GM12891 (cell line): Measurements from ENCODE around the gene MISP.

ENCODE experiments used
- PAX5 ChIP-seq: IDR thresholded peaks from 2 replicates; pipeline ENCODE4 v1.6.1; 2011; ENCODE audit warnings: low read length, moderate library complexity, mild to moderate bottlenecking; ENCODE audit not compliant: insufficient read depth, severe bottlenecking
- POLR2A ChIP-seq: IDR thresholded peaks from 2 replicates; pipeline ENCODE4 v1.6.1; 2011; ENCODE audit warnings: low read depth, low read length, control low read depth
- POLR2AphosphoS5 ChIP-seq: IDR thresholded peaks from 2 replicates; pipeline ENCODE4 v1.6.1; 2011; ENCODE audit warnings: low read depth, low read length, control low read depth
- POU2F2 ChIP-seq: IDR thresholded peaks from 2 replicates; pipeline ENCODE4 v1.6.1; 2011; ENCODE audit warnings: low read depth, mild to moderate bottlenecking, control low read depth, low read length, moderate library complexity
- SPI1 ChIP-seq: IDR thresholded peaks from 2 replicates; pipeline ENCODE4 v1.6.1; 2011; ENCODE audit warnings: low read depth, low read length, control low read depth
- TAF1 ChIP-seq: IDR thresholded peaks from 2 replicates; pipeline ENCODE4 v1.6.1; 2011; ENCODE audit warnings: low read depth, low read length, control low read depth

- TF ChIP-seq POLR2A, result no peak
- no peak for TF ChIP-seq POLR2AphosphoS5
- no peak for TF ChIP-seq SPI1
- no peak for TF ChIP-seq POU2F2
- TF ChIP-seq TAF1, result no peak
- no peak for TF ChIP-seq PAX5
These were observed 40.1 kb upstream of the MISP start for GRCh38 chr19:710767-711166.
